IPS-NIHi11 (cell line): ENCODE measurements around the gene APOC3.
"Not testable (repeated sequence)": the region's sequence is repeated elsewhere in the genome, so short reads cannot be mapped to it uniquely, and the experiment has no call there.

Experiments used
- DNase-seq: peaks from one replicate; pipeline ENCODE4 v3.0.0; 2012; ENCODE audit warnings: mixed read lengths, low spot score

Gene APOC3

DNA sequence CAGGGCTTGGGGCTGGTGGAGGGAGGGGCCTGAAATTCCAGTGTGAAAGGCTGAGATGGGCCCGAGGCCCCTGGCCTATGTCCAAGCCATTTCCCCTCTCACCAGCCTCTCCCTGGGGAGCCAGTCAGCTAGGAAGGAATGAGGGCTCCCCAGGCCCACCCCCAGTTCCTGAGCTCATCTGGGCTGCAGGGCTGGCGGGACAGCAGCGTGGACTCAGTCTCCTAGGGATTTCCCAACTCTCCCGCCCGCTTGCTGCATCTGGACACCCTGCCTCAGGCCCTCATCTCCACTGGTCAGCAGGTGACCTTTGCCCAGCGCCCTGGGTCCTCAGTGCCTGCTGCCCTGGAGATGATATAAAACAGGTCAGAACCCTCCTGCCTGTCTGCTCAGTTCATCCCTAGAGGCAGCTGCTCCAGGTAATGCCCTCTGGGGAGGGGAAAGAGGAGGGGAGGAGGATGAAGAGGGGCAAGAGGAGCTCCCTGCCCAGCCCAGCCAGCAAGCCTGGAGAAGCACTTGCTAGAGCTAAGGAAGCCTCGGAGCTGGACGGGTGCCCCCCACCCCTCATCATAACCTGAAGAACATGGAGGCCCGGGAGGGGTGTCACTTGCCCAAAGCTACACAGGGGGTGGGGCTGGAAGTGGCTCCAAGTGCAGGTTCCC is at the start of gene APOC3:
Gene APOC3, plus strand, starts transcription at position 383 of the 659 bp plus-strand sequence. CDS start 676 bp downstream, outside the sequence.
- no peak for DNase-seq

DNA sequence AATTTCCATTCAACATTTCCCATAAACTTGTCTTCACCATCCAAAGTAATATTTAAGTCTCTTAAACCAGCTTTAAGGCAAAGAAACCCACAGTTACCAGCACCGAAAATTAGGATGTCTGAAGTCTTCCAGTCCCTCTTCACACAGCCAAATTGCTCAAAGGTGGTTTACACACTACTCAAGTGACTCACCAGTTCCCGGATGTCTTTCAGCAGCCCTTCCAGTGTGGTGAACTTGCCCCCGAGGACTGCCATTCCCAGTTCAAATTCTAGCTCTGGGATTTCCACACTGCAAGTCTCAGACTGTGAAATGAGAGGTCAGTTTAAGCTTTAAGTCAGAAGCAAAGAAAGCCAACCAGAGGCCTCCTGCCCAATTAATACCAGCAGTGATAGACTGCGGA is 47.0 kb upstream of the APOC3 start:
- no peak for DNase-seq

DNA sequence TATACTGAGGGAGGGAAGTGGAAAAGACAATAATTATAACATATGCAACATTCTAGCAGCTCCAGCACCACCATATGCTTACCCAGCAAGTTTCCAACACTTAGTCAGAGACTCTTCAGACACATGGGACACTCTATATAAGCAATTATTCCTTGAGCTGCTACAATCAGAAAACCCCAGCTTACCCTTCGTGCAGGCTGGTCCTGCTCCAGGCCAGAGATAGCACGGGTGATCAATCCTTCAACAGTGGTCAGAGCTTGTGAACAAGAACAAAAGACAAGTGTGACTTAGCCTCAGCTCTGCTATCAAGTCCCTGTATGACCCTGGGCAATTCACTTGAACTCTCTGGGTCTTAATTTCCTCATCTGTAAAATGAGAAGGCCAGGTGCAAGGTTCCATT is 43.4 kb upstream of the APOC3 start:
- DNase-seq = no peak

DNA sequence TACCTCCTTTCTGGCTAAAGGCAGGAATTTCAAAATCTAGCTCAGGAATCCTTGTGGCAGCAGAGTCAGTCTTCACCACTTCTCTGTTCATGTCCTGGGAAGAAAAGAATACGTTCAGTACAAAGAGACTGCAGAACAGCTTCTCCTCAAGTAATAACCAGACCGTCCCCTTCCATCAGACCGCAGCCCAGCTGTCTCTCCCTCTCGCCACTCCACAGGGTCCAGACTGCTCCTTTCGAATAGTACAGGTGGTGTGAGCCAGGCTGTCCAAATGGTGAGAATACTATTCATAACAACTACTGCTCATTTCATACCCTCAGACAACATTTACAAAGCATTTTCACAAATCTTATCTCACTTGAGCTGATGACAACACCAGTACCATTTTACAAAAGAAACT is 42.7 kb upstream of the APOC3 start:
- DNase-seq = no peak

DNA sequence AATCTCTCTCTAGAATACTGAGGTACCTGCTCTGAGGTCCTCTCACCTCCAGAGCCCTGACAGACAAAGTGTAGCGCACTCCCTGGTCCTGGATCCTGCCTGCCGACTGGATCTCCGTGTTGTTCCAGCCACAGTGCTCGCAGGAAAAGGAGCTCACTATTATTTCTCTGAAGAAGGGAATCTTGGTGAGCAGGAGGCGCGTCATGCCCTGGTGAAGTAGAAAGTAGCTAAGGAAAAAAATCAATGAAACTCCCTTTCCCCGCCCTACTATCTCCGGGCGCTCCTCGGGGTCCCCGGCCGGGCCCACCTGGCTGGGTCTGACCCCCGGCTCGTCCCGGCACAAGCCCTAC is 42.3 kb upstream of the APOC3 start:
- no peak for DNase-seq

DNA sequence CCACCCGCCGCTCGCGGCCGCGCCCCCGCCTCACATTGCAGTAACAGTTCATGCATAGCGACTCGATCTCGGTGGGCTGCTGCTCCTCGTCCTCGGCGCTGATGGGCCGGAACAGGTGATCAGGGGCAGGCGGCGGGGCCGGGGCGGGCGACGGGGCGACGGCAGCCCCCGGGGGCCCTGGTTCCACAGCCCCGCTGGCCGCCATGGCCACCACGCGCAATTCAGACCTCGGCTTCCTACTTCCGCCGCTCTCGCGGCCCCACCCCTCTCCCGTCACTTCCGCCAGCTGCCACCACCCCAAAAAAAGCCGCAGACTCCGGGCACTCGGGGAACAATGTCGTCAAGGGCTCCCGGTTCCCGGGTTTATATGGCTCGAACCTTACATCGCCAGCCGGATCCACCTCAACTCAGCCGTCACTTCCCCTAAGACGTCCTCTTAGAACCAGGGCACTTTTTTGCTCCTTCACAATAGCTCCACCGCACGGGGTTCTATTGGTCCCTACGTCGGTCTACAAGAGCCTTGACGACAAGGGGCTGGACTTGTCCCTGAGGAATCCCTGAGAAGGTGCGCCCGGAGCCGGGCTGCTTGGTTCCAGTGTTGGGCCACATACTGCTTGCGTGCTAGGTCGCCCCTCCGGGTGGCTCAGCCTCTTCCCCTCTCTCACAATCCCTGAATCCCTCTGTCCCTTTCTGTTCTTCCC is 41.8 kb upstream of the APOC3 start, which contains the start of gene ZPR1:
Gene ZPR1, minus strand, starts transcription at position 238 of the 701 bp plus-strand sequence. Its CDS starts 33 bp downstream, at position 205.
- peak; percentile 91 for DNase-seq

DNA sequence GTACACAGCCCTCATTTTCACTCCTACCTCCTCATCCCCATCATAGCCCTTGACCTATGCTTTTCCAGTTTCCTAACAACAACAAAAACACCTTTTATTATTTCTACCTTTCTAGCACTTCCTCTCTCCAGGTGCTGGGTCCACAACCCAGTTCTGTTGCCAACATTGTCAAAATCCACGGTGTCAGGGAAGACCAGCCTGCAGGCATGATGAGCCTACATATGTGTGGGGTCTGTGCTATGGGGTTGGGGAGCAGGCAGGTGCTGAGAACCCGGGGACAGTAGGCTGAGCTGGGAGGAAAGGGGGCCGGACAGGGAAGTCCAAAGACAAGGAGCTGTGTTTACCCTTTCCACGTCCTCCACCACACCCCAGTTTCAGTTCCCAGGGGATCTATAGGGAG is 41.2 kb upstream of the APOC3 start:
- no peak for DNase-seq

DNA sequence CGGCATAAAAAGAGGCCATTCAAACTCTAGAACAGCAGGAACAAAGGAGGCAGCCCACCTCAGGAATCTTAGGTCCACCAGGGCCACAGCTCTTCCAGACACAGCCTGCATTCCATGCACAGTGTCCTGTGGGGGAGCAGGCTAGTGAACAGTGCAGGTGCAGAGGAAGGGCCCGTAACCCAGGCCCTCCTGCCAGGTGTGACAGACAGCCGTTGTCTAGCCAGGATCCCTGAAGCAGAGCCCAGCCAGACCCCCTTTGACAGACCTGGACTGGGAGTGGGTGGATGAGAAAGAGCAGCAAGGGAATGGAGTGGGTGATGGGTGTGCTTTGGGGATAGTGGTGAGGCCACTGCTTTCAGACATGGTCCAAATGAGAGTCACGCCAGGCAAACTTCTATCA is 40.7 kb upstream of the APOC3 start:
- DNase-seq = no peak

DNA sequence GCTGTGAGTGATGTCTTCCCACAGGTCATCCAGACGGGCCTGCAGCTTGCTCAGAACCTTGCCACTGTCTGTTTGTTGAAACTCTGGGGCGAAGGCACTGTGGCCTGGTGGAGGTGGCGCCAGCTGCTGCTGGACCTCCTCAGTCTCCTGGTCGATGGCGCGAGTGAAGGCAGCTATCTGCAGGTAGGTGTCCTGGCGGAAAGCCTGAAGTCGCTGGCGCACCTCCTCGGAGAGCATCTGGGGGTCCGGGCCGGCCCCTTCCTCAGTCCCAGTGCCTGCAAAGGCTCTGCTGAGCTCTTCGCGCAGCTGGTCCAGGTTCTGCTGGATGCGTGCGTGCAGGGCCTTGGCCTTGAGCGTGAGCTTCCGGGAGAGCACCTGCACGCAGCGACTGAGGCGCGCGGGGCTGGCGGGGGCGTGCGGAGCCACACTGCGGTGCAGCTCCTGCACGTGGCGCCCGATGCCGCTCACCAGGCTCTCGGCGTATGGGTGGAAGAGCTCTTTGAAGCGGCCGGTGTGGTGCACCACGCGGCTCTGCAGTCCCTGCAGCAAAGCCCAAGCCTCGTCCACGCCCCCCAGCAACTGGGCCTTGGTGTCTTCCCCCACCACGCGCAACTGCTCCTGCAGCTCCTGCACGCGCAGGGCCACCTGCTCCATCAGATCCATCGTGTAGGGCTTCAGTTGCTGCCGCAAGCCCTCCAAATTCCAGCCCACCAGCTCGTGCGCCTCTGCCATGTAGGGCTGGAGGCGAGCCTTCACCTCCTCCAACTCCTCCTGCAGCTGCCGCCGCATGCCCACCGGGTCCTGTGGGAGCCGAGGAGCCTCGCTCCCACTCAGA is 39.3 kb upstream of the APOC3 start:
- DNase-seq = no peak

DNA sequence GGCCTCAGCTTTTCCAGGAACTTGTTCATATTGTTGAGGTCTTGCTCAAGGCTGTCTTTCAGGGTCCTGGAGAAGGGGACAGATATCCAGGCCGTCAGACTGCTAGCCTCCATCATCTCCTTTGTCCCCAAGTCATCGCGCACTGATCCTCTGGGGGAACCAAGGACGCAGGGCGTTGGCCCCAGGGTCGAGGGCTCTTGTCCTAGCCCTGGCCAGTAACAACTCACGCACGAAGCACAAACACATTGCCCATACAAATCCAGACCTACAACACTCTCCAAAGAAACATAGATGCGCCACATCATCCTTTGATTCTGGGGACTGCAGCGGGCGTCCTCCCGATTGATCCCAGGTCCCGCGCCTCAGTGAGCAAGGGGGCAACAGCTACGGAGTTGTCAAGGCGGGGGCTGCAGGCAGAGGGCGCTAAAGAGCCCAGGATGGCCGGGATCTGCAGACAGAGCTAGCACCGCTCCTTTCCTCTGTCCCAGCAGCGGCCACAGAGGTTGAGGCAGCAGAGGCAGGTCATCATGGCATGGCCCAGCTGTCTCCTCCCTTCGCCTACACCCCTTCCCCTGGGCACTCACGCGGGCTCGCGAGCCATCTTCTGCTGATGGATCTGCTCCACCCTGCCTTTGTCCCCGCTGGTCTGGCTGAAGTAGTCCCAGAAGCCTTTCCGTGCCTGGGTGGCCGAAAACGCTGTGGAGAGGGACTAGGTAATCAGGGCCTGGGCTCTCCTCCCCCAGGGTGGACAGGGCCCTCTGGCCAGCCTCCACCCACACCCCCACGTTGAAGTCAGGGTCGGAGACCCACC is 38.5 kb upstream of the APOC3 start:
- peak; percentile 94 for DNase-seq

DNA sequence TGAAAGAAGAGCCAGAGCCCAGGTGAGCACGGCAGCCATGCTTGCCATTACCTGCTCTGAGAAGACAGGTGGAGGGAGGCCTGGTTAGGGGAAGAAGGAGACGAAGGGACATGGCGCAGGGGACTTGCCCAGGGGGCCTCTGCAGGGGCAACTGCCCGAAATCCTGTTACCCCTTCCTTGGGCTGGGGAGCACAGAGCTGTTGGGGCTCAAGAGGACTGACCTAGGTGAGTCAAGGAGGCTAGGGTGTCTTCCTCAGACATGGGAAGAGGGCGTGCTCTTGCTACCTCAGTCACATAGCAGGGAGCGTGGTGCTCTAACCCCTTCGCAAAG is 37.9 kb upstream of the APOC3 start, which contains the start of gene APOA5:
Gene APOA5, minus strand, starts transcription at position 67 of the 331 bp plus-strand sequence. Its CDS starts 19 bp downstream, at position 48.
- DNase-seq = no peak

DNA sequence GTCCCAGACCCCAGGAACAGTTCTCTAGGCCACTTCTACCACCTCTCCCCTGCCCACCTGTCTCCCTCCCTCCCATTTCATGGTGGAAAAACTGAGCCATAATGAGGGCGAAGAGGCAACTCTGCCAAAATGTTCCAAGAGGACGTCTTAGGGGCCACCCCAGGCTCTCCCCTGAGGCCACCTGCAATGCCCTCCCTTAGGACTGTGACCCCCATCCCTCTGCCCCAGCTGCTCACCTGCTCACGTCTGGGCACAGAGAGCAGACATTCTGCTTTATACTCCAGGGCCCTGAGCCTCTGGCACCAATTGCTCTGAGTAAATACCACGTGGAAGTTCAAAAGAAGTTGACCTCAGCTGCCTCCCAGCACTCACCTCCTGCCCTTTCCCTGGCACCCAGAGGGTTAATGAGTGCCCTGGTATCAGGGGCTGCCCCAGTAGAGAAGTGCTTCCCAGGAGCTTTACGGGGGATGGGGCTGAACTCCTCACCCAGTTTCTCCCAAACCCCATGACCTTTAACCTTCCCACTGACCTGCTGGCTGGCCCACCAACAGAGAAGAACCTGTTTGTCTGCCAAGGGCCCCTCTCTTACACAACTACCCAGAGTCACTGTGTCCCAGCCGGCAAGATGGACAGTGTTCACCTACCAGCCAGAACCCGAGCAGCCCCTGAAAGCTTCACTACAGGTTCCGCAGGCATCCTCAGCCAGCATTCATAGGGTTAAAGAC is 37.4 kb upstream of the APOC3 start:
- DNase-seq = no peak

DNA sequence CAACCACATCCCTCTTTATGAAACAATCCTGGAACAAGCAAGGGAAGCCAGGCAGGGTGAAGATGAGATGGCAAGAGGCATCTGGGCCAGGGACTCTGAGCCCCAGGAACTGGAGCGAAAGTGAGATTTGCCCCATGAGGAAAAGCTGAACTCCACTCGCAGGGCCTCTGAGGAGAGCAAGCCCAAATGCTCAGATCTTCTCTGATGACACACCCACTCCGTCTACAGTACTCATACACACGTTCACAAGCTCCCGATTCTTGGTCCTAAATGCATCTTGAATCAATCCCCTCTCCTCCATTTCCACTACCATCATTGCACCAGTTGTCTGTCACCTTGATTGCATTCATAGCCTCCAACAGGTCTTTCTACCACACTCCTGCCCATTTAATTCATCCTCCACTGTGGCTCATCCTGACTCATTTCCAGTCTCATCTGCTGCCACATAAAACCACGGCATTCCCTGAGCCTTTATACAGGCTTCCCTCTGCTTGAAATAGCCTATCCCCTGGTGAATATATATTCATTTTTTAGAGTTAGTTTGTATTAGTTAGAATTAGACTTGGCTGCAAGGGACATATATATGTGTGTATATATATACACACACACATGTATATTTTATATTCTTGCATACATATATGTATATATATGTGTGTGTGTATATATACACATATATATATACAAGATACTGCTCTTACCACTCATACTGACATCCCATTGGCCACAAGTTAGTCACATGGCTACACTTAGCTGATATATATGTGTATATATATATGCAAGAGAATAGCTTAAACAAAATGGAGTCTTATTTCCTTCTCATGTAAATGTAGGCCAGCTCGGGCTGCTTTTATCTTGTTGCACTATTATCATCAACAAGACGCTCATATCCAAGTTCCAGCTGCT is 36.6 kb upstream of the APOC3 start:
- no peak for DNase-seq

DNA sequence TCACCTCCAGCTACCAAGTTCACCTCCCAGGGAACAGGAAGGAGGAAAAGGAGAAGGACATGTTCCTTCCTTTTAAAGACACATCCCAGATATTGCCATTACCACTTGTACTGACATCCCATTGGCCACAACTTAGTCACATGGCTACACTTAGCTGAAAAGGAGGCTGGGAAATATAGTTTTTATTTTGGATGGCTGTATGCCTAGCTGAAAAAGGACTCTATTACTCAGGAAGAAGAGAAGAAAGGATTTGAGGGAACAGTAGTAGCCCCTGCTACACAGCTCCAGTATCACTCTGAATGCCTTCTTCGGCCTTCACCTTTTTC is 36.0 kb upstream of the APOC3 start:
- no peak for DNase-seq

DNA sequence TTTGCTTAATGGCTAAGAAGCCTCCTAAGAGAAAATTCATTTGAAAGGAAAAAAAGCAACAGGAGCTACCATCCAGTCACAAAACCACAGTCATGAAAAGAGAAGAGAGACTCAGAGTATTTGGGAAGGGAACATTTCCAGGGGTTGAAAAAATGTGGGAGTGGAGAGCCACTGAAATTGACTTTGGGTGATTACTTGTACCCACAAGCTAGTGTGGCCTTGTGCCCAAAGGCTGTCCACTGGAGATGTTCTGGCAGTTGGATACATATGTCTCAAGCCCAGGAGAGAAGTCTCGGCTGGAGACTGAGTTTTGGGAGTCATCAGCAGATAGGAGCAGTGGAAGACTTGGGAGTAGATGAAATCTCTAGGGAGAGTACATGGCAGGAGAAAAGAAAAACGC is 34.9 kb upstream of the APOC3 start:
- DNase-seq = no peak

DNA sequence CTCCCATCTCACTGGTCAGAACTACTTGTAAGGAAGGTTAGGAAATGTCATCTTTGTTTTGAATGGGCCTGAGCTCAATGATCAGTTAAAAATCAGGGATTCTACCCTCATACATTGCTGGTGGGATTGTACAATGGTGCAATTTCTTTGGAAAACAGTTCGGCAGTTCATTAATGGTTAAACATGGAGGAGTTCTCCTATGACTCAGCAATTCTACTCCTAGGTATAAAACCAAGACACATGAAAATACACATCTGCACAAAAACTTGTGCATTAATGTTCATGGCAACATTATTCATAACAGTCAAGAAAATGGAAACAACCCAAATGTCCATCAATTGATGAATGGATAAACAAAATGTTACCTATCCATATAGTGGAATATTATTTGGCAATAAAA is 33.2 kb upstream of the APOC3 start:
- DNase-seq = no peak

DNA sequence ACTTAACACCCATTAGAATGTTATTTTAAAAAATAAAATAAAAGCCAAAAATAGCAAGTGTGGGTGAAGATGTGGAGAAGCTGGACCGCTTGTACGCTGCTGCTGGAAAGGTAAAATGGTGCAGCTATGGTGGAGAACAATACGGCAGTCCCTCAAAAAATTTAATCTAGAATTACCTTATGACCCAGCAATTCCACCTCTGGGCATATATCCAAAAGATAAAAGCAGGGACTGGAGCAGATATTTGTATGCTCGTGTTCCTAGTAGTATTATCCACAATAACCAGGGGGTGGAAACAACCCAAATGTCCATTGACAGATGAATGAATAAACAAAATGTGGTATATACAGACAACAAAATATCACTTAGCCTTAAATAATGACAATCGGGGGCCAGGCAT is 31.9 kb upstream of the APOC3 start:
- no peak for DNase-seq

DNA sequence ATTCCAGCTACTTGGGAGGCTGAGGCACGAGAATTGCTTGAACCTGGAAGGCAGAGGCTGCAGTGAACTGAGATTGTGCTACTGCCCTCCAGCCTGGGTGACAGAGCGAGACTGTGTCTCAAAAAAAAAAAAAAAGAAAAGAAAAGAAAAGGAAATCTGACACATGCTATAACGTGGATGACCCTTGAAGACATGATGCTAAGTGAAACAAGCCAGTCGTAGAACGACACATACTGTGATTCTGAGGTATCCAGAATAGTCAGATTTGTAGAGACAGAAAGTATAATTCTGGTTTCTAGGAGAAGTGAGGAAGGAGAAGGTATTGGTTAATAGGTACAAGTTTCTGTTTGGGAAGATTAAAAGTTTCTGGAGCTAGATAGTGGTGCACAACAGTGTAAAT is 31.3 kb upstream of the APOC3 start:
- DNase-seq = no peak

DNA sequence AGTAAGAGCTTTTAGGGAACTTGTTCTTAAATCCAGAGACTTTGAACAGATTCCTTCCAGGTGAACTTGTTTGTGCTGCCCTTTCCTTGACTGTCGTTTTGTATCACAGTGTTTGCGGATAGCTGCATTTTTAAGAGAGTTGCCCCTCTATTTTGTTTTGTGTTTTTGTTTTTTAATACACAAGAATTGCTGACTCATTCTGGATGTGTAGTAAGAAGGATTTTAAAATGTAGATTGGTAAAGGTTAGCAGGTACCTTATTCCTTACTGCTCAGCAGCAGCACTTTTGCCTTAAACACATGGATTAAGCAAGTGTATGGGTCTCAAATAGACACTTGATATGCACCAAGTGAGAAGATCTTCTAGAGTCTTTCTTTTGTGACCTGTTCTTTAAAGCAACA is 29.1 kb upstream of the APOC3 start:
- no peak for DNase-seq

DNA sequence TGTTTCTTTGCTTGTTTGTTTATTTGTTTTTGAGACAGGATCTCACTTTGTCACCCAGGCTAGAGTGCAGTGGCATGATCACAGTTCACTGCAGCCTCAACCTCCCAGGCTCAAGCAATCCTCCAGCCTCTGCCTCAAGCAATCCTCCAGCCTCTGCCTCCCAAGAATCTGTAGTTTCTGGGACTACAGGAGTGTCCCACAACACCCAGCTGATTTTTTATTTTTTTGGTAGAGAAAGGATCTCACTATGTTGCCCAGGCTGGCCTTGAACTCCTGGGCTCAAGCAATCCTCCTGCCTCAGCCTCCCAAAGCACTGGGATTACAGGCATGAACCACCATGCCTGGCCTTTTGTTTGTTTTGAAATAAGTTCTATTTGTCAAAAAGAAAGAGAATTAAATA is 28.0 kb upstream of the APOC3 start:
- DNase-seq = not testable (repeated sequence)

DNA sequence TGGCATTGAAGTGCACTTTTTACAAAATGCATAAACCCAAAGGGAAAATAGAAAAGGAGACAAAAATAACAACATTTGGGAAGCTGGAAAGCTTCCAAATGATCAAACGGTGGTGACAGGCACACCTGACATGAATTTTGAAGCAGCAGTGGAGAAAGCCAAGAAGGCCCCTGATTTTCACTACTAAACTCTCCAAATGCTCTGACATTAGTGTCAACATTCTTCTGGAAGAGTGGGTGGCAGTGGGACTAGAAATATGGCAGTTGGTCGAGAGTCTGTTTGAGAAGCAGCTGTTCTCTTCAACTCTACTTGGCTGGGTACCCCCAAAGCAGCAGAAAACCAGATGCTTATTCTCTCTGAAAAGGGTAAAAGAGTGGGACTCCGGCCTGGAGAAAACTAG is 25.7 kb upstream of the APOC3 start:
- no peak for DNase-seq
